ENCODE measurements around the gene HRH1. TPM values are rescaled to one million over a fixed set of nuclear protein-coding genes. Genes with fewer than 3 reads are reported as not detected.

Gene HRH1
- total RNA-seq, 1 donor from 2014 or later: not detected

DNA sequence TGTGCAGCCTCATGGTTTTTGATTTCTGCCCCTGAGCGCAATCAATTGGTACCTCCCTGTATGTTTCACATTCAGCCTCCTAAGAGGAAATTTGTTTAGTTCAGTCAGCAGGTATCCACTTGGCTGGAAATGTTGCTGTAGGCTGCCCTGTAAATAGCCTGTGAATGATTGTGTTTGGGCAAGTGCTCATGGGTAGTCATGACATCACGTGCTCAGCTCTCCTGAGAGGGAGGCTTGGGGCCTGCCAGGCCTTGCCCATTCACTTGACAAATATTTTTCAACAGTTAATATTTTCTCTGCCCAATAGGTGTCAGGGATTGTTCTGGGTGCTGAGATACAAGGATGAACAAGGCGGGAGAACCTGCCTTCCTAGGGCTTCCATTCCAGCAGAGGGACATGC, 13.3 kb downstream of the HRH1 start:
- Mint-ChIP-seq H3K4me3 (no peak overlapping the region), H3K4me1 (peaks cover 7% of the 10 kb centered on the region), H3K36me3 (ENCODE audit: low read depth) (no peaks in the 10 kb centered on the region), H3K27ac (ENCODE audit: unreplicated experiment) (no peak overlapping the region), H3K9me3 (no peaks in the 10 kb centered on the region), H3K27me3 (ENCODE audit: low read depth) (peaks cover 12% of the 10 kb centered on the region)
- DNase-seq (ENCODE audit: low read depth, low spot score): no peak
- TF ChIP-seq, protein P1, sequence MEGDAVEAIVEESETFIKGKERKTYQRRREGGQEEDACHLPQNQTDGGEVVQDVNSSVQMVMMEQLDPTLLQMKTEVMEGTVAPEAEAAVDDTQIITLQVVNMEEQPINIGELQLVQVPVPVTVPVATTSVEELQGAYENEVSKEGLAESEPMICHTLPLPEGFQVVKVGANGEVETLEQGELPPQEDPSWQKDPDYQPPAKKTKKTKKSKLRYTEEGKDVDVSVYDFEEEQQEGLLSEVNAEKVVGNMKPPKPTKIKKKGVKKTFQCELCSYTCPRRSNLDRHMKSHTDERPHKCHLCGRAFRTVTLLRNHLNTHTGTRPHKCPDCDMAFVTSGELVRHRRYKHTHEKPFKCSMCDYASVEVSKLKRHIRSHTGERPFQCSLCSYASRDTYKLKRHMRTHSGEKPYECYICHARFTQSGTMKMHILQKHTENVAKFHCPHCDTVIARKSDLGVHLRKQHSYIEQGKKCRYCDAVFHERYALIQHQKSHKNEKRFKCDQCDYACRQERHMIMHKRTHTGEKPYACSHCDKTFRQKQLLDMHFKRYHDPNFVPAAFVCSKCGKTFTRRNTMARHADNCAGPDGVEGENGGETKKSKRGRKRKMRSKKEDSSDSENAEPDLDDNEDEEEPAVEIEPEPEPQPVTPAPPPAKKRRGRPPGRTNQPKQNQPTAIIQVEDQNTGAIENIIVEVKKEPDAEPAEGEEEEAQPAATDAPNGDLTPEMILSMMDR (conservative IDR thresholded peaks at IDR 0.05): no peak

DNA sequence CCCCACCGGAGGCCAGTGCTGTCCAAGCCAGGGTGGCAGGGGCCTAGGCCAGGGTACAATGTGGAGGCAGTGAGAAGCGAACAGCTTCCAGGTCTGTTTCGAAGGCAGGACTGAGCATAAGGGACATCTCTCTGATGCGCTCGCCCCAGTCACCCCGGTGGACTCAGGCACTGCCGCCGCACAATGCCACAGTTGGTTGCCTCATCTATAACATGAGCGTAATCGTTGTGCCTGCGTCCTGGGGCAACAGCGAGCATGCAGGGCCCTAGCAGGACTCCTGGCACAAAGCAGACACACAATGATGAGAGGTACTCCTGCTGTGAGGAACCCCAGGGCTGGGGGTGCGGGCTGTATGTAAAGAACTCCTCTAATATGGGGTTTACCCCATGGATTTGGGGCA, 14.1 kb downstream of the HRH1 start:
- no peak overlapping the region for H3K4me3 Mint-ChIP-seq
- H3K4me1 Mint-ChIP-seq: peaks cover 7% of the 10 kb centered on the region
- no peaks in the 10 kb centered on the region for H3K36me3 Mint-ChIP-seq (ENCODE audit: low read depth)
- TF ChIP-seq, protein P1 (conservative IDR thresholded peaks at IDR 0.05): no peak
- peaks cover 8% of the 10 kb centered on the region for H3K27me3 Mint-ChIP-seq (ENCODE audit: low read depth)
- no peaks in the 10 kb centered on the region for H3K9me3 Mint-ChIP-seq
- no peak for DNase-seq (ENCODE audit: low read depth, low spot score)
- H3K27ac Mint-ChIP-seq (ENCODE audit: unreplicated experiment): peak overlapping the region; percentile 93

DNA sequence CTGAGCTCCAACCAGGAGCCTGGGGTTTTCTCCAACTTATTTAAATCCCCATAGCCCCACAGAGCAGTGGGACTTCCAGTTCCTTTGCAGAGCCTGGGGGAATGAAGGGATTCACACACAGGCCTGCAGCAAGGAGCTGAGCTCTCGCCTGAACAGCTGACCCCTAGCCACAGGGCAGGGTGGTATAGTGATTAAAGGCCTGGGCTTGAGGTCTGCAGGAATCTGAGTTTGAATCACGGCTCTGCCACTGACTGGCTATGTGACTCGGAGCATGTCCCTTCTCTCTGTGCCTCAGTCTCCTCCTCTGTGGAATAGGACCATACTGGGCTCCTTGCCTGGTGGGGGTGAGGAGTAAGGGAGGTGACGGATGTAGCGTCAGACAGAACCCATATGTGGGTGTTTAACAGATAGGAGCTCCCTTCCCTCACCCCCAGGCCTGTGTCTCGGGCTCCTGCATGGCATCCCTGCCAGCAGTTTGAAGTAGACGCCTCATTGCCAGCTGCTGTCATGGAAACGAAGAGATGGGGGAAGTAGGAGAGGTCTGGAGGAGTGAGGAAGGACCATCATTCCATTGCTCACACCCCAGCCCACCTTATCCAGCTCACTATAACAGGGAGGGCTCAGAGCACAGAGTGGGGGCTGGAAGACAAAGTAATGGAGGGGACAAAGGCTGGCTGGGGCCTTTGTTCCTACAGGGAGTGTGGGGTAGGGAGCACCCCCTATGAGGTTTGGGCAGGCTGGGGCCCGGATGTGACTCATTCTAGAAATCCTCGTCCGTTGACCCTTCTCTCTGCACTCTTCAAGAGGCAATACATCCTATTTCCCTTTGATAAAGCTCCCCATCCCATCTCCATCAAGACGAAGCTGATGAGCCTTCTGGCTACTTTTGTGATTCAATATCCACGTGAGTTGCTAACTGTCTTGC, 14.8 kb downstream of the HRH1 start:
- Mint-ChIP-seq H3K4me3 (no peak overlapping the region), H3K9me3 (no peaks in the 10 kb centered on the region), H3K27ac (ENCODE audit: unreplicated experiment) (no peak overlapping the region), H3K4me1 (peaks cover 7% of the 10 kb centered on the region), H3K27me3 (ENCODE audit: low read depth) (peaks cover 3% of the 10 kb centered on the region), H3K36me3 (ENCODE audit: low read depth) (no peaks in the 10 kb centered on the region)
- no peak for DNase-seq (ENCODE audit: low read depth, low spot score)
- TF ChIP-seq, protein P1 (conservative IDR thresholded peaks at IDR 0.05): no peak

DNA sequence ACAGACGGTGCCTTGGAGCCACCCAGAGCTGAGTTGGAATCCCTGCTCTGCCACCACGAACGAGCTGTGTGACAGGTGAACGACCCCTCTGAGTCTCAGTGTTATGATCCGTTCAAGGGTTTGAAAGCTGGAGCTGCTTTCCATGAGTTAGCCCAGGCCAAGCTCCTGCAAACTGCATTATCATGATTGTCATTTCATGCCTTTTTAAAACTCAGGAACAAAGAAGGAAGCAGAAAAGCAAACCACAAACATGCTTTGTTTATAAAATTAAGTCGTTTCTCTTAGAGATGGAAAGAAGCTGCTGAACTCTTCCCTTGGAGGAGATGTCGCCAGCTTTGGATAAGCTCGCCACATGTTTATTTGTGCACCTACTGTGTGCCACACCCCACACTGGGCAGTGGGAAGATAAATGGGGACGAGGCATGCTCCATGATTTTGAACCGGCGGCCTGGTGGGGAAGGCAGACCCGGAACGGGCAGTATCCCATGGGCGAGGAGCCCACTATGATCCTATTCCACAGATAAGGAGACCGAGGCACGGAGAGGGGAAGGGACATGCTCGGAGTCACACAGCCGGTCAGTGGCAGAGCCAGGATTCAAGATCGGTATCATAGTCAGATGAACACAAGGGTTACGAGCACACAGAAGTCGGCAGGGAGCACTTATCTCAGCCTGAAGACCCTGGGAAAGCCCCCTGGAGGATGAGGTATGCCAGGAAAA, 15.9 kb downstream of the HRH1 start:
- DNase-seq (ENCODE audit: low read depth, low spot score): no peak
- Mint-ChIP-seq H3K27ac (ENCODE audit: unreplicated experiment) (no peak overlapping the region), H3K36me3 (ENCODE audit: low read depth) (no peaks in the 10 kb centered on the region), H3K4me3 (no peak overlapping the region), H3K27me3 (ENCODE audit: low read depth) (peaks cover 3% of the 10 kb centered on the region), H3K9me3 (no peaks in the 10 kb centered on the region), H3K4me1 (peaks cover 7% of the 10 kb centered on the region)
- TF ChIP-seq, protein P1 (conservative IDR thresholded peaks at IDR 0.05): no peak

DNA sequence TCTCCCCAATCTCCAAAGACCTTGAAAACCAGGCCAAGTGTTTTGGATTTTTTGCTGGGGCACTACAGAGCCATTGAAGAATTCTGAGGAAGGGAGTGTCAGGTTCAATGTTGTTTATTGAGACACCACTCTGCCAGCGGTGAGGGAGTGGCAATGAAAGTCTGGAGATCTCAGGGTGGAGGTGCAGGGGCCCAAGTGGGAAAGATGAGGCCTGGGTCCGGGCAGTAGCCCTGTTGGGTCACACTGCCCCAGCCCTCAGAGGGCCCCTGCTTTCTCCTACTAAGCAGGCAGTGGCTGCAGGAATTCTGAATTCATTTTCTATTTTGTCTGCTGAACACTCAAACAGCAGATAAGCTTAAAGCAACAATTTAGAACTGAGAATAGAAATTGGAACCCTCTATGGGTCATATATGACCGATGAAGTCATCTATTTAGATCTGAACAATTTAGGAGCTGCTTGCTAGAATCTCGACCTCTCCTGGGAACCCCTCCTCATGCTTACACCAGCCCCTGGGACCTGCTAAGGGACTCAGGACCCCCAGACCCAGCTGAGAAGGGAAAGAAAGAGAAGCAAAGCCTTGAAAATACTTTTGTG, 17.9 kb downstream of the HRH1 start:
- Mint-ChIP-seq H3K36me3 (ENCODE audit: low read depth) (no peaks in the 10 kb centered on the region), H3K27me3 (ENCODE audit: low read depth) (peaks cover 3% of the 10 kb centered on the region), H3K9me3 (no peaks in the 10 kb centered on the region), H3K4me1 (peaks cover 7% of the 10 kb centered on the region), H3K4me3 (no peak overlapping the region), H3K27ac (ENCODE audit: unreplicated experiment) (no peak overlapping the region)
- no peak for DNase-seq (ENCODE audit: low read depth, low spot score)
- TF ChIP-seq, protein P1 (conservative IDR thresholded peaks at IDR 0.05): no peak
